Ovary (tissue), 9 donors: Measurements from ENCODE around the gene ABHD11. TPM values are rescaled to one million over a fixed set of nuclear protein-coding genes. Genes with fewer than 3 reads are reported as not detected.
"Not testable (repeated sequence)": the region's sequence is repeated elsewhere in the genome, so short reads cannot be mapped to it uniquely, and the experiment has no call there.

ENCODE experiments used
- DNase-seq, 5 donors: peaks; one replicate each; pipeline ENCODE4 v3.0.0-alpha.2; 2019 to 2020
- H3K27ac ChIP-seq, 2 donors: fragments of 200-600 bp; one replicate each; pipeline versions ENCODE4 v1.5.1 to v1.8.0; 2019 to 2022
- H3K27me3 ChIP-seq: fragments of 200-600 bp; one replicate; pipeline ENCODE4 v1.8.0; 2022
- H3K36me3 ChIP-seq: fragments of 200-600 bp; sonication (generic); one replicate; pipeline ENCODE4 v1.5.1; 2019
- H3K4me1 ChIP-seq: one replicate; pipeline ENCODE4 v1.8.1; 2013; ENCODE audit warnings: mild to moderate bottlenecking, moderate library complexity; ENCODE audit not compliant: insufficient read depth
- H3K4me3 ChIP-seq: fragments of 200-600 bp; sonication (generic); one replicate; pipeline ENCODE4 v1.5.1; 2017
- H3K9me3 ChIP-seq, 2 donors: fragments of 200-600 bp in 1 of 2; sonication (generic) in 1 of 2; one replicate each; pipeline versions ENCODE4 v1.5.1 to v1.8.1; 2013 to 2019; ENCODE audit warnings: mild to moderate bottlenecking in 1 of 2, moderate library complexity in 1 of 2
- CTCF ChIP-seq, 3 donors: fragments of 450-650 bp in 2 of 3; fragments of 200-600 bp in 1 of 3; IDR thresholded peaks; one replicate each; pipeline versions ENCODE4 v1.5.1 to v1.8.0; 2016 to 2022; ENCODE audit warnings: antibody characterized with exemption in 3 of 3, mild to moderate bottlenecking in 1 of 3
- EP300 ChIP-seq: sonication (generic); formaldehyde crosslinking; IDR thresholded peaks from one replicate; pipeline ENCODE4 v1.6.1; 2017; ENCODE audit warnings: antibody characterized with exemption
- POLR2A ChIP-seq: fragments of 450-650 bp; IDR thresholded peaks from one replicate; pipeline ENCODE4 v1.6.1; 2017; ENCODE audit warnings: antibody characterized with exemption, mild to moderate bottlenecking, moderate library complexity
- WGBS, 3 donors: extraction: QIAGEN DNeasy Blood & Tissue Kit in 1 of 3; methylation state at CpG; one replicate each; pipeline versions ENCODE4 v1.1.5 to v1.1.7; 2013 to 2017; 5-methylcytosine and 5-hydroxymethylcytosine counted together
- intact Hi-C, 4 donors: fragments of 100-400 bp; cut with DNase I; formaldehyde crosslinking; loops; one replicate each; pipeline versions ENCODE4 v1.11.0 to v1.15.1; 2022 to 2023
- polyA plus RNA-seq, 2 donors: library from polyadenylated mRNA; stranded (reverse); fragments of 200-250 nt in 1 of 2; fragments of 350-450 nt in 1 of 2; fragmentation: Illumina TruSeq in 1 of 2; extraction: RNeasy Lipid Tissue Mini Kit (QIAGEN cat#74804) in 1 of 2; gene quantifications; one replicate each; pipeline ENCODE4 v1.2.3, GENCODE V29; 2013 to 2014
- total RNA-seq, 7 donors: library from RNA; depleted of rRNA in 2 of 7; stranded (reverse); fragments of >200 nt in 2 of 7; fragmentation: NEBNext Ultra II Directional in 3 of 7; extraction: Animal tissue kit (Norgen Biotek cat#: 25700) in 3 of 7; gene quantifications; one replicate each; pipeline versions ENCODE4 v1.1.0 to v1.2.4, GENCODE V29; 2016 to 2023
- donor health status: DM: no; HTN: no; CAD: no; lungs with moderate emphysema.
- donor health status: DM: no; HTN: no; CAD: no.
- donor health status: Bipolar disorder and iron deficiency.
- donor health status: DM: yes; HTN: yes; CAD: no.
- donor health status: DM: no; HTN: no; CAD: no.
- donor health status: DM: yes; HTN: yes; CAD: no.

ABHD11 gene
- total and polyA plus RNA-seq, 9 donors = 8.0 to 34.6 (median 11.4) TPM

- Histone ChIP-seq H3K27ac (no peak overlapping the region), H3K27me3 (no peaks in the 10 kb centered on the region), H3K9me3 (no peaks in the 10 kb centered on the region), H3K4me1 (no peaks in the 10 kb centered on the region), H3K4me3 (no peak overlapping the region), H3K36me3 (no peaks in the 10 kb centered on the region)
- TF ChIP-seq POLR2A (no peak), EP300 (no peak), CTCF (IDR thresholded peaks at IDR 0.05) (no peak)
- no peak for DNase-seq
- 69 to 76% (median 72%) methylated on average over 3 of the region's 3 CpGs for WGBS, 3 donors
- intact Hi-C loops = loop anchor here in 3 of 4 donors (2.0 to 10.0 kb wide), 3 partner anchors 63 to 121 kb away; partner anchors contain the start of gene VPS37D (in 1 of the 3)
These were observed 10.7 kb downstream of the ABHD11 start for GRCh38 chr7:73727952-73728351.

- no peaks in the 10 kb centered on the region for H3K36me3 ChIP-seq
- TF ChIP-seq EP300 (no peak), CTCF (IDR thresholded peaks at IDR 0.05) (no peak), POLR2A (no peak)
- no peaks in the 10 kb centered on the region for H3K27me3 ChIP-seq
- 27 to 50% (median 29%) methylated on average over 1 of the region's 1 CpG for WGBS, 3 donors
- intact Hi-C loops = loop anchor here in 3 of 4 donors (2.0 to 10.0 kb wide), 3 partner anchors 61 to 119 kb away; partner anchors contain the start of gene VPS37D (in 1 of the 3)
- no peak overlapping the region for H3K4me3 ChIP-seq
- no peak for DNase-seq
- no peaks in the 10 kb centered on the region for H3K4me1 ChIP-seq
- H3K27ac ChIP-seq = no peak overlapping the region
- no peaks in the 10 kb centered on the region for H3K9me3 ChIP-seq
These were observed 12.5 kb downstream of the ABHD11 start for GRCh38 chr7:73726083-73726466.

GRCh38 chr7:73723813-73724212 lies 14.8 kb downstream of the ABHD11 start:
- Histone ChIP-seq H3K36me3 (no peaks in the 10 kb centered on the region), H3K27me3 (no peaks in the 10 kb centered on the region), H3K9me3 (no peaks in the 10 kb centered on the region), H3K27ac (no peak overlapping the region), H3K4me3 (no peak overlapping the region), H3K4me1 (no peaks in the 10 kb centered on the region)
- TF ChIP-seq EP300 = no peak
- no peak for TF ChIP-seq POLR2A
- TF ChIP-seq CTCF (IDR thresholded peaks at IDR 0.05) = no peak
- no peak for DNase-seq
- 81 to 89% (median 85%) methylated on average over 3 of the region's 3 CpGs for WGBS, 3 donors
- intact Hi-C loops = loop anchor here in 1 of 4 donors (10.0 kb wide), 1 partner anchor 59 kb away; the partner anchor contains the start of gene VPS37D

GRCh38 chr7:73722785-73723184 lies 15.8 kb downstream of the ABHD11 start:
- no peaks in the 10 kb centered on the region for H3K36me3 ChIP-seq
- no peak for DNase-seq
- H3K4me3 ChIP-seq = no peak overlapping the region
- WGBS, 3 donors = 61 to 77% (median 69%) methylated on average over 6 of the region's 6 CpGs
- no peaks in the 10 kb centered on the region for H3K4me1 ChIP-seq
- TF ChIP-seq CTCF (IDR thresholded peaks at IDR 0.05) (no peak), POLR2A (no peak), EP300 (no peak)
- intact Hi-C loops = loop anchor here in 1 of 4 donors (10.0 kb wide), 1 partner anchor 58 kb away; the partner anchor contains the start of gene VPS37D
- H3K27me3 ChIP-seq = no peaks in the 10 kb centered on the region
- no peak overlapping the region for H3K27ac ChIP-seq
- no peaks in the 10 kb centered on the region for H3K9me3 ChIP-seq

GRCh38 chr7:73722182-73722581 lies 16.4 kb downstream of the ABHD11 start:
- not testable (repeated sequence) for H3K9me3 ChIP-seq, H3K4me3 ChIP-seq, H3K27me3 ChIP-seq, H3K36me3 ChIP-seq, H3K27ac ChIP-seq, H3K4me1 ChIP-seq, DNase-seq
- WGBS, 3 donors = 76 to 85% (median 82%) methylated on average over 4 of the region's 4 CpGs
- intact Hi-C loops = loop anchor here in 1 of 4 donors (10.0 kb wide), 1 partner anchor 57 kb away; the partner anchor contains the start of gene VPS37D
